GM13977 (cell line): ENCODE data around the gene TRPV3.

ENCODE experiments used
- DNase-seq: peaks from one replicate; pipeline ENCODE4 v3.0.0; 2012; ENCODE audit warnings: low spot score
- in situ Hi-C: fragments of 300-500 bp; cut with MboI; formaldehyde crosslinking; loops from one replicate; pipeline ENCODE4 v1.12.0; 2022; ENCODE audit warnings: low sequenced_read_pairs, low pct_unique_long_range_greater_than_20kb, mixed read lengths, inconsistent platforms; ENCODE audit not compliant: unreplicated experiment
- TF ChIP-seq, protein P1 (sequence below): IDR thresholded peaks from 2 replicates; pipeline ENCODE4 v1.5.1; 2012; ENCODE audit warnings: mild to moderate bottlenecking, control low read depth; ENCODE audit not compliant: insufficient read depth; ENCODE audit errors: extremely low read depth, missing control alignments

Gene TRPV3

DNA sequence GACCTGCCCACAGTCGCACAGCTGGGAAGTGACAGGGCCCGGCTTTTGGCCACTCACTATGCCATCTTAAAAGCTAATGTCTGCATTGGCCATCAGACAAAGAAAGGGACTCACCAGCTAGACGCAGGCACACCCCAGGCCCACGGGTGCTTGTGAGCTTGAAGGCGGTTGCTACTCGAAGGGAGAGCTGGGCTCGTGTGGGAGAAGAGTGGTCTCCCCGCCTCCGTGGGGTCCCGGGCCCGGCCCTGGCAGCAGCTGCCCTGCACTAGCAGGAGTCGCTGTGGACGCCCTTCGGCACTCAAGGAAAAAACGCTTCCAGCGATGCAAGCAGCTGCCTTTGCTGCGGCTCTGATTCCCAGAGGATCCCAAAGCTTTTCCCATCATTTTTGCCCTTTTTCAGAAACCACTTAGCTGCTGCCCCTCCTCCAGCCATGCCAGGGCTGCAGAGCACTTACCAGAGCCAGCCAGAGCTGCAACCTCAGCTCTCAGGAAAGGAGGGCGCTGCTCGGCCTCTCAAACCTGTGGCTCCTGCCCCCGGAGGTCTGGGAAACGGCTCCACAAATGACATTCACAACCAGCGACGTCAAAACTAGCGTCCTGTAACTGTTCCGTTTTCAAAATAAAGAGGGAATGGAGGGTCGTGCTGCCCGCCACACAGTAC lies 39.3 kb upstream of the TRPV3 start:
- in situ Hi-C loops: loop anchor here (25.0 kb wide), 1 partner anchor 110 kb away; the partner anchor contains the start of gene ASPA

GRCh38 chr17:3594976-3595375 lies 37.4 kb upstream of the TRPV3 start:
- TF ChIP-seq, protein P1, sequence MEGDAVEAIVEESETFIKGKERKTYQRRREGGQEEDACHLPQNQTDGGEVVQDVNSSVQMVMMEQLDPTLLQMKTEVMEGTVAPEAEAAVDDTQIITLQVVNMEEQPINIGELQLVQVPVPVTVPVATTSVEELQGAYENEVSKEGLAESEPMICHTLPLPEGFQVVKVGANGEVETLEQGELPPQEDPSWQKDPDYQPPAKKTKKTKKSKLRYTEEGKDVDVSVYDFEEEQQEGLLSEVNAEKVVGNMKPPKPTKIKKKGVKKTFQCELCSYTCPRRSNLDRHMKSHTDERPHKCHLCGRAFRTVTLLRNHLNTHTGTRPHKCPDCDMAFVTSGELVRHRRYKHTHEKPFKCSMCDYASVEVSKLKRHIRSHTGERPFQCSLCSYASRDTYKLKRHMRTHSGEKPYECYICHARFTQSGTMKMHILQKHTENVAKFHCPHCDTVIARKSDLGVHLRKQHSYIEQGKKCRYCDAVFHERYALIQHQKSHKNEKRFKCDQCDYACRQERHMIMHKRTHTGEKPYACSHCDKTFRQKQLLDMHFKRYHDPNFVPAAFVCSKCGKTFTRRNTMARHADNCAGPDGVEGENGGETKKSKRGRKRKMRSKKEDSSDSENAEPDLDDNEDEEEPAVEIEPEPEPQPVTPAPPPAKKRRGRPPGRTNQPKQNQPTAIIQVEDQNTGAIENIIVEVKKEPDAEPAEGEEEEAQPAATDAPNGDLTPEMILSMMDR: no peak
- in situ Hi-C loops: loop anchor here (25.0 kb wide), 1 partner anchor 108 kb away; the partner anchor contains the start of gene ASPA
- DNase-seq: no peak

More for the DNA sequence above, 39.3 kb upstream of the TRPV3 start:
- DNase-seq: no peak
- TF ChIP-seq, protein P1: no peak

GRCh38 chr17:3594051-3594800 lies 36.6 kb upstream of the TRPV3 start:
- TF ChIP-seq, protein P1: no peak
- in situ Hi-C loops: loop anchor here (25.0 kb wide), 1 partner anchor 107 kb away; the partner anchor contains the start of gene ASPA
- DNase-seq: no peak

DNA sequence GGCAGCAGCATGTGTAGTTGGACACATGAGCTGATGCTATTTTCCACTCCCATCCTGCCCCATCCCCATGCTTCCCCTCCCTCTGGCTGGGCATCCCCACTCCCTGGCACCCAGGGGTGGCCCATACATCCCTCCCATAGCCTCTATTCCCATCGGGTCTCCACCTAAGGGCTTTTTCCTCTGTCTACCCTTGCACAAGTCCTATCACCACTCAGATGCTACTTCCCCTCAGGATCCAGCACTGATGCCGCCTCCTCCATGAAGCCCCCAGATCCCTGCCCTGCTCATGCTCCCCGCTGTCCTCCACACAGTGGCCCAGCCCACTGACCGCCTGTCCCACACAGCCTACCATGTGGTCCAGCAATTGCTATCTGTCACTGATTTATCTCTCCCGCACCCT lies 35.8 kb upstream of the TRPV3 start:
- TF ChIP-seq, protein P1: no peak
- no peak for DNase-seq
- in situ Hi-C loops: loop anchor here (25.0 kb wide), 1 partner anchor 106 kb away; the partner anchor contains the start of gene ASPA

DNA sequence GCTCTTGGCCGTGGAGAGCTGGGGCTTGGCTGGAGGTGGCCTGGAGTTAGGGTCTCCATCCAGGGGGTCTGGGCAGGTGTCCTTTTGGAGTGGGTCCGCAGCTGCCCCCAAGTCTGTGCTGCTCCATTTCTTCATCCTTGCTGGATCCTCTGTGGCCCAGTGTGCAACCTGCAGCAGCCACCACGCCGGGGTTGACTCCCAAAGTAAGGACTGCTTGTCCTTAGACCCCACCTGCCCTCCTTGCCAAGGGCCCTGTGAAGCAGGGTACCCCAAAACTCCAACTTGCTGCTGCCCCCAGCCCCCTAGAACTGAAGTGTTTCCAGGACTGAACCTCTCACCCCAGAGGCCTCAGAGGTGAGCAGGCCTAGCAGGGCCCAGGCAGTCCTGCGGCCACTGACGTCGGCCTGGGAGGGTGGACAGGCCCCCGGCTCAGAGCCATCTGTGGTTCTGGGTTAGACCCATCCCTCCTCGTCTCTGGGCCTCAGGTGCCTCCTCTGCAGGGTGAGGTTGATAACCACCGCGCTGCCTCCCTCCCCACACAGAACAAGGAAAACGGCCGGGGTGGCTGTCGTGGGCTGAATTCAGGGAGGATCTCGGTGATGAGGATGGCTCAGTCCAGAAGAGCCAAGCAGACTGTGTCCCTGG lies 34.7 kb upstream of the TRPV3 start:
- in situ Hi-C loops: loop anchor here (25.0 kb wide), 1 partner anchor 105 kb away; the partner anchor contains the start of gene ASPA
- TF ChIP-seq, protein P1: no peak
- no peak for DNase-seq

DNA sequence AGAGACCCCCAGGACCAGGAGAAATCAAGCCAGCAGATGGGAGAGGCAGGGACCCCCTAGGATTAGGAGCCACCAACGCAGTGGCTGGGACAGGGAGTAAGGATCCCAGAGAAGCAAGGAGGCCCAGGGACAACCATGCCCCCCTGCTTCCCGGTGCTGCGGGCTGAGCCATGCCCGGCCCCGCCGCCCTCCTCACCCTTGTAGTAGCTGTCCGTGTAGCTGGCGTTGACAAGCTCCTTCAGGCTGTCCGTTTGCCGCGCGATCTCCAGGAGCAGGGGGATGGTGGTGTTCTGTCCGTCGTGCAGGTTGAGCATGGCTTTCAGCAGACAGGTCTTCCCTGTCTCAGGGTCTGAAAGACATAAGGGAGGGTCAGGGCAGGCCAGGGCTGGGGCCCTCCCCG lies 33.2 kb upstream of the TRPV3 start:
- TF ChIP-seq, protein P1: no peak
- DNase-seq: no peak
- in situ Hi-C loops: loop anchor here (25.0 kb wide), 1 partner anchor 103 kb away; the partner anchor contains the start of gene ASPA
